Effector CD4-positive, alpha-beta T cell (primary cell): ENCODE data around the gene SPTBN5.
A peak's percentile ranks its signal among the peaks of the same experiment; 100 is the strongest.

Source experiments
- DNase-seq: peaks from one replicate; pipeline ENCODE4 v3.0.0-alpha.2; 2020
- total RNA-seq: gene quantifications from one replicate; lab custom pipeline; 2026; lab: John Stamatoyannopoulos, UW

Gene SPTBN5
- 23.6 reads per million, percentile 50 among the genes with 10 or more reads in this experiment for total RNA-seq

DNA sequence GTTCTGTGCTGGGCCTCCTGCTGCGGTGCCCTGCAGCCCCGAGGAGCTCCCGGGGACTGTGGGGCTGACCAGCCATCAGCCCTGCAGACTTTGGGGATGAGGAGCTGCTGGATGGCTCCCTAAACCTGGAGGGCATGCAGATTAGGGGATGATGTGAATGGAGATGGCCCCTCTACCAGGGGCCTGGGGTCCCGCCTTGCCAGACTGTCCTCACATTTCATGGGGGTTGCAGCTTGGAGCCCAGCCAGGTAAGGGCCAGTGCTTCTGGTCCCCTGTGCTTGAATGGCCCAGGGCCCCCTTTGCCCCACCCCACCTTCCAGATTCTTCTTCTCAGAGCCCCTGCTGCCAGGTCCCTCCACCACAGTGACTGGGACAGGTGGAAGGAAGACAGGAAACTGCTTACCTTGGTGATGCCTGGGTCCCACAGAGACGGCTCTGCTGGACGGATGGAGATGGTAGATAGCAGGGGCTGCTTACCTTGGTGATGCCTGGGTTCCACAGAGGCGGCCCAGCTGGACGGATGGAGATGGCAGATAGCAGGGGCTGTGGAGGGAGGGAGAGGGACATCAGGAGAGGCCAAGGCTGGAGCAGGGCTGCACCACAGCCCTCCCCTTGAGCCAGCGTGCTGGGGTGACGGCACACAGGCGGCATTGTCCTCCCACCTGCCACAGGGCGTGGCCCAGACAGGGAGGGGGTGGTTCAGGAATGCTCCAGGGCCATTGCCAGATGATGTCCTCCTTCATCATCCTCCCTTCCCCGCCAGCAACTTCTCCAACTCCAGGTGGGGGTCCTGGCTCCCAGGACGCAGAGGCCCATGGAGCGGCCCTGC lies at the start of gene SPTBN5:
SPTBN5 (minus strand) TSS at position 632 of the 829 bp plus-strand sequence; CDS start at position 76, 556 bp downstream.
- DNase-seq = no peak

DNA sequence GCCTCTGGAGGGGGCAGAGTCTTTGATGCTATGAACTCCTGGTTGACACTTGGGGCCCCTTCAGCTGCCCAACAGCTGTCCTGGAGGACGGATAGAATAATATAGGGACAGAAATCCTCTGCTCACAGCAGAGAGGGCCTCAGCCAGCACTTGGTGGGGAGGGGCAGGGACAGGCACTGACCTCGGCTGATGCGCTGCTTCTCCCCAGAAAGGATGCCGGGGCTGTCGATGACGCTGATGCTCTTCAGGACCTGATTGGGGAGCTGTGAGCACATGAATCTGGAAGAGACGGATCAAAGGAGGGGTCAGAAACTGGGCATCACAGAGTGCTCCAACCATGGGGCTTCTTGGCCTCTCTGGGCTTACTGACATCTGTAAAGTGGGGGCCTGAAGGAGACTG lies 49.0 kb upstream of the SPTBN5 start:
- DNase-seq = no peak

DNA sequence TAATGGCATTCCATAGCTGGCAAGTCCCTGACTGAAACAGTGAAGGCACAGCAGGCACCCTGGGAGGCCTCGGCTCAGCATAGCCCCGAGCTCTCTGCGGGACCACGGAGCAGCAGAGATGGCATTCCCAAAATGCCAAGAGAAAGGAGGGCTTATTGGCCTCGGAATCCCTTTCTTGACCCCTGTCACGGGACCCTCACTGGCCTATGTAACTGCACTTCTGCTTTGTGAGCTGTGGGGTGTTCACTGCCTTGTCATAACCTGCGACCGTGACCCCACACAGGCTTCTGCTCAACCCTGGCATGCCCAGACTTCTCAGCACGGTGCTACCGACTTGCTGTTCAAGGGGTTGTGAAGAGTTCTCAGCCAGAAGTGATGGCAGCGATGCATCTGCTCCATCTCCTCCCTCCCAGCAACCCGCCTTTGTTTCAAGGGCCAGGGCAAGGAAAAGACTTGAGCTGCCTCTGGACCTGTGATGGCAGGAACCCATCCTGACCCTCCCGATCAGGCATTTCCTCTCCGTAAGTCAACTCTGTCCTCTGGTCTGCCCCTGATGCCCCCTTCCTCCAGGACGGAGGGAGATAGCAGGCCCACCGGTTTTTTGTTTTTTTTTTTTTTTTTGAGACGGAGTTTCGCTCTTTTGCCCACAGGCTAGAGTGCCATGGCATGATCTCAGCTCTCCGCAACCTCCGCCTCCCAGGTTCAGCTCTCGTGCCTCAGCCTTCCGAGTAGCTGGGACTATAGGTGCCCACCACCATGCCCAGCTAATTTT lies 48.0 kb upstream of the SPTBN5 start:
- DNase-seq = no peak

GRCh38 chr15:41940441-41940857 lies 46.6 kb upstream of the SPTBN5 start:
- DNase-seq = peak; percentile 37

DNA sequence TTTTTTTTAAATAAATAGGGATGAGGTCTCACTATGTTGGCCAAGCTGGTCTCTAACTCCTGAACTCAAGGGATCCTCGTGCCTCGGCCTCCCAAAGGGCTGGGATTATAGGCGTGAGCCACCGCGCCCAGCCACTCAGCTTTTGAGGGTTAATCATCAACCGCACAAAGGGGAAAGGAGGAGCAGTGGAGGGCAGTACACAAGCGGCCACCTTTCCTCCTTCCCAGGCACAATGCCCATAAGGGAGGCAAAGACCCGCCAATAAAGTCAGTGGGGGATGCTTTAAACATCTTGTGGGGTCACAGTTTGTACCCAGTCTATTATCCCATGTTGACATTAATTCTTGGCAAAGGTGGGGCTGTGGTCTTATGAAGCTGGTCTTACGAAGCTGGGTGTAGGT lies 46.1 kb upstream of the SPTBN5 start:
- no peak for DNase-seq

GRCh38 chr15:41937568-41937923 lies 43.7 kb upstream of the SPTBN5 start:
- DNase-seq = no peak

- DNase-seq = peak; percentile 81
Measured at GRCh38 chr15:41936649-41937567, 43.1 kb upstream of the SPTBN5 start.

GRCh38 chr15:41936155-41936554 lies 42.3 kb upstream of the SPTBN5 start:
- no peak for DNase-seq

DNA sequence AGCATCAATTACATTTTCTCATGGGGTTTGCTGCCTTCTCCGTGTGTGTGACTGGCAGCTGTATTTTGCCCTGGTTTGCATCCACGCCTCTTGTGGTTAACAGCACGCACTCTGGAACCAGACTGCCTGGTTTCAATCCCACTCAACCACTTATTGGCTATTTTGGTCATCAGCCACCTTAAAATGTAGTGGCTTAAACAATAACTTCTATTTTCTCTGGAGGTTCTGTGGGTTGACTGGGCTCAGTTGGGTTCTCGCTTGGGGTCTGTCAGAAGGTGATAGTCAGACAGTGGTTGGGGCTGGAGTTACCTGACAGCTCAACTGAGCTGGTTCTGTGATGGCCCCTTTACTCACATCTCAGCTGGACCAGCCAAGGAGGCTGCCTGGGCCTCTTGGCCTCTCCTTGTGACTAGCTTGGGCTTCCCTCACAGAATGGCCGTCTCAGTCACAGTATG lies 41.7 kb upstream of the SPTBN5 start:
- DNase-seq = no peak

DNA sequence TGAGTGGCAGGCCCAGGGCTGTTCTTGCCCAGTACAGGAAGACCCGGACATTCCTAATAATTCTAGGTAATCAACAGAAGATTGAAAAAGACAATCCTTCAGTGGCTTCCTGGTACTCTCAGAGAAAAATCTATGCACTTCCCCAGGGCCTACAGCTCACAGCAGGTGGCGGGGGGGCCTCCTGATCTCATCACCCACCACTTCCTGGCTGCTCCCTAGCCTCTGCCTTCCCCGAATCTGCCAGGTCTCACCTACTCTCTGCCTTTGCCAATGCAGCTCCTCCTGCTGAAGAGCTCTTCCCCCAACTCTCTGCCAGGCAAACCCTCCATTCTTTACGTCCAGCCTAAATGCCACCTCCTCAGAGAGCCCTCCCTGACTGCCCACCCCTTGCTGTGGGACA lies 41.0 kb upstream of the SPTBN5 start:
- peak; percentile 74 for DNase-seq

- no peak for DNase-seq
Measured at GRCh38 chr15:41933771-41934170, 39.9 kb upstream of the SPTBN5 start.

GRCh38 chr15:41933326-41933725 lies 39.5 kb upstream of the SPTBN5 start:
- DNase-seq = no peak

GRCh38 chr15:41932511-41933289 lies 38.8 kb upstream of the SPTBN5 start:
- no peak for DNase-seq

GRCh38 chr15:41932101-41932500 lies 38.2 kb upstream of the SPTBN5 start:
- DNase-seq = no peak

DNA sequence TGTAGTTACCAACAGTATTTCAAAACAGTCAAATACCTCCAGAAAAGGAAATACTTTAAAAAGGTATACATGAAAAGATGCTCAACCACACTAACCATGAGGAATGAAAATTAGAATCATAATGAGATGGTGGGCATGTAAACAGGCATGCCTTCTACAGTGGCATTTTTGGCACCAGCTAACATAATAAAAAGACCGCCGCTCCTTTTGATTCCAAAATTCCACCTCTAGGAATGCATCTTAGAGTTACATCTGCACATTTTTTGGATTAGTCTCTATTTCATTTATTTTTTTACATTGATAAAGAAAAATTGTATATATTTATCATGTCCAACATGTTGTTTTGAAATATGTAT lies 37.0 kb upstream of the SPTBN5 start:
- DNase-seq = no peak

GRCh38 chr15:41930221-41930866 lies 36.5 kb upstream of the SPTBN5 start:
- no peak for DNase-seq

DNA sequence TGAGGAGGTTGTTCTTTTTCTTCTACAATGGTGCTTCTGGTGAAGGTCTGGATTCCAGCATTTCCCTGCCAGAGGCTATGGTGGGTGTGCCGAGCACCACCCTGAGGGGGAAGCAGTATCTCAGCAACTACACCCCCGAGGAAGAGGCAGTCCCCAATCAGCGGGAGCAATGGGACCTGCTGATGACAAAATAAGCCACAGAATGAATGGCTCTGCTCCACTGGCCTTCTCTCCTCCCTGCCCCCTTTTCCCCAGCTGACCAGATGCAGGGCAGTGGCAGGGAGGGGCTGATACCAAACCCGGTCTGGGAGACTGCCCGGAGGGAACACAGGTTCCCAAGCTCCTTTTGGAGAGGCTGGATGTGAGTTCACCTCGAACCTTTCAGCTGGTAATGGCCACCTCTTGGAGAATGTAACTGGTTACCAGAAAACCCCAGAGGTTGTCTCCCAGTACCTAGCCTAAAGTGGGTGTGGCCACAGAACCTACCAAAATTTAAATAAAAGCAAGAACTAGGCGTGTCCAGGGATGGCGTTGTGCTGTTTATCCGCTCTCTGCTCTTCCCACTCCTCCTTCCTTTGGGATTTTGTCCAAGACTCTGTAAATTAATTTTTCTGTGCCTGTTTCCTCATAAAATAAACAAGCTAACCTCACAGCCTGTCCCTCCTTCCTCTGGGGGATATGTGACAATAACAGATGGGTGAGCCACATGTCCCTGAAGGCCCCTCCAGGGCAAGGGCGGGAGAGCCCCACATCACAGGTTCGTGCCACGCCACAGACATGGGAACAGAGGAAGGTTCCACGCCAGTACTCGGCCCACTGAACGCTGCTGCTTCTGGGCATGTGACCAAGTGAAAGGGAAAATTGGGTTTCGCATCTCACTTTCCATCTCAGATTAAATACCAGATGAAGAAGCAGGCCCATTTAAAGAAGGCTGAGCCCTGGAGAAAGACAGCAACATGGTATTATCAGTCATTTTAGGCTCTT lies 35.1 kb upstream of the SPTBN5 start:
- DNase-seq = no peak

DNA sequence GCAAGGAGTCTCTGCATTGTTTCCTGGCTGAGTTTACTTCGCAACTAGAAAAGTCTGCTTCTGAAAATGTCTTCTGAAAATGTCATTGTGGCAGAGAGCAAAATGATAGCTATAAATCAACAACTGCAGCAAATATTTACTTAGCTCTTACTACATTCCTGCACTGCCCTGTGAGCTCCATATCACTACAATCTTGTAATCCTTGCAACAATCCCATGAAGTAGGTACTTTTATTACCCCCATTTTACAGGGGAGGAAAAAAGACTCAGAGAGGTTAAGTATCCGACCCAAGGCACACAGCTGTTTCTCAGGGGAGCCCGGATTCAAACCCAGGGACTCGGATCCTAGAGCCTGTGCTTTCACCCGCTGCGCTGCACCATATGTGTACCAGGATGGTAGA lies 34.2 kb upstream of the SPTBN5 start:
- DNase-seq = no peak

GRCh38 chr15:41927536-41927935 lies 33.7 kb upstream of the SPTBN5 start:
- no peak for DNase-seq
